K562 (cell line): ENCODE data around the gene POLL. TPM values are rescaled to one million over a fixed set of nuclear protein-coding genes. Genes with fewer than 3 reads are reported as not detected.

Source experiments
- BRD4 ChIP-seq: fragments of 200-600 bp; sonication (generic); IDR thresholded peaks from 2 replicates; pipeline ENCODE4 v1.6.1; 2017; ENCODE audit warnings: inconsistent platforms
- GABPA ChIP-seq: fragments of 200-800 bp; sonication (Bioruptor generic); conservative IDR thresholded peaks from 2 replicates; pipeline ENCODE4 v1.6.1; 2016; ENCODE audit warnings: low read depth, missing genetic modification characterization, missing compliant biosample characterization
- MEIS2 ChIP-seq: fragments of 450-650 bp; IDR thresholded peaks from 2 replicates; pipeline ENCODE4 v1.6.1; 2014; ENCODE audit warnings: mild to moderate bottlenecking; ENCODE audit not compliant: partially characterized antibody
- MXI1 ChIP-seq: IDR thresholded peaks from 2 replicates; pipeline ENCODE4 v1.6.1; 2011; ENCODE audit warnings: low read depth, mild to moderate bottlenecking, improper control_type of control experiment, low read length
- MYC ChIP-seq, 2 experiments: fragments of 250-450 bp in 1 of 2; sonication (Bioruptor Pico) in 1 of 2; IDR thresholded peaks; 2 replicates each; pipeline versions ENCODE4 v1.5.1 to v1.6.1; 2012 to 2021; ENCODE audit warnings: low read depth in 2 of 2, borderline replicate concordance in 1 of 2, improper control_type of control experiment in 1 of 2, low read length in 1 of 2, mild to moderate bottlenecking in 1 of 2, moderate library complexity in 1 of 2
- NFIC ChIP-seq: fragments of 450-650 bp; IDR thresholded peaks from 2 replicates; pipeline ENCODE4 v1.6.1; 2017; ENCODE audit warnings: mild to moderate bottlenecking, inconsistent platforms
- SAFB2 ChIP-seq: fragments of 200-400 bp; formaldehyde crosslinking; IDR thresholded peaks from 2 replicates; pipeline ENCODE4 v1.6.1; 2018; ENCODE audit warnings: borderline replicate concordance, low read length, low read depth, moderate library complexity; ENCODE audit not compliant: severe bottlenecking
- TFAP4 ChIP-seq: sonication (generic); formaldehyde crosslinking; IDR thresholded peaks from 2 replicates; pipeline ENCODE4 v1.8.0; 2022; ENCODE audit warnings: missing genetic modification reagents, mild to moderate bottlenecking, moderate library complexity, borderline replicate concordance
- ZNF12 ChIP-seq: sonication (generic); formaldehyde crosslinking; IDR thresholded peaks from 2 replicates; pipeline ENCODE4 v1.4.0; 2020; ENCODE audit warnings: mild to moderate bottlenecking, missing genetic modification reagents
- ZNF311 ChIP-seq: fragments of 250-450 bp; sonication (Bioruptor Pico); IDR thresholded peaks from 2 replicates; pipeline ENCODE4 v1.4.0; 2020; ENCODE audit warnings: mild to moderate bottlenecking, moderate library complexity
- polyA plus RNA-seq, 8 experiments: library from polyadenylated mRNA; depleted of rRNA in 4 of 8; stranded (reverse) in 5 of 8; unstranded in 3 of 8; fragments of >200 nt; fragmentation: Nextera tagmentation in 2 of 8; fragmentation: Illumina TruSeq in 1 of 8; extraction: Ambion mirVana in 2 of 8; extraction: Trizol in 1 of 8; gene quantifications; 2 replicates each; pipeline versions ENCODE4 v1.2.1 to v1.2.3, GENCODE V29; 2011 to 2014; ENCODE audit warnings: inconsistent platforms in 1 of 8, missing spikeins in 1 of 8
- total RNA-seq, 7 experiments: library from RNA; depleted of rRNA in 6 of 7; stranded (reverse); fragments of >200 nt in 6 of 7; fragmentation: Illumina TruSeq in 2 of 7; extraction: Trizol in 2 of 7; gene quantifications; 2 replicates each; pipeline versions ENCODE4 v1.2.1 to v1.2.3, GENCODE V29; 2011 to 2021; ENCODE audit warnings: low replicate concordance in 1 of 7
- TF ChIP-seq, protein P1 (sequence below): fragments of 450-650 bp; IDR thresholded peaks from 2 replicates; pipeline ENCODE4 v1.6.1; 2016; ENCODE audit warnings: borderline replicate concordance
- TF ChIP-seq, protein P2 (sequence below): sonication (generic); IDR thresholded peaks from 2 replicates; pipeline ENCODE4 v1.6.1; 2016
- TF ChIP-seq, protein P3 (sequence below): fragments of 200-800 bp; sonication (Bioruptor generic); IDR thresholded peaks from 2 replicates; pipeline ENCODE4 v1.6.1; 2017; ENCODE audit warnings: missing genetic modification characterization, missing compliant biosample characterization
- TF ChIP-seq, protein P4 (sequence below): fragments of 250-450 bp; sonication (Bioruptor Pico); IDR thresholded peaks from 2 replicates; pipeline ENCODE4 v1.8.0; 2021; ENCODE audit warnings: borderline replicate concordance, mild to moderate bottlenecking, moderate library complexity; ENCODE audit not compliant: poor library complexity, severe bottlenecking
- TF ChIP-seq, protein P5 (sequence below): fragments of 450-650 bp; IDR thresholded peaks from 2 replicates; pipeline ENCODE4 v1.6.1; 2016
- TF ChIP-seq, protein P6 (sequence below), 2 experiments: fragments of 450-650 bp; conservative IDR thresholded peaks; 2 replicates each; pipeline ENCODE4 v1.6.1; 2017; ENCODE audit warnings: mild to moderate bottlenecking in 2 of 2, moderate library complexity in 2 of 2

The POLL gene
- total and polyA plus RNA-seq, 9 of the 15 experiments (the other 6 are each of a cell fraction or from before 2014, with no cell fraction given): 1.2 to 18.7 (median 10.9) TPM

DNA sequence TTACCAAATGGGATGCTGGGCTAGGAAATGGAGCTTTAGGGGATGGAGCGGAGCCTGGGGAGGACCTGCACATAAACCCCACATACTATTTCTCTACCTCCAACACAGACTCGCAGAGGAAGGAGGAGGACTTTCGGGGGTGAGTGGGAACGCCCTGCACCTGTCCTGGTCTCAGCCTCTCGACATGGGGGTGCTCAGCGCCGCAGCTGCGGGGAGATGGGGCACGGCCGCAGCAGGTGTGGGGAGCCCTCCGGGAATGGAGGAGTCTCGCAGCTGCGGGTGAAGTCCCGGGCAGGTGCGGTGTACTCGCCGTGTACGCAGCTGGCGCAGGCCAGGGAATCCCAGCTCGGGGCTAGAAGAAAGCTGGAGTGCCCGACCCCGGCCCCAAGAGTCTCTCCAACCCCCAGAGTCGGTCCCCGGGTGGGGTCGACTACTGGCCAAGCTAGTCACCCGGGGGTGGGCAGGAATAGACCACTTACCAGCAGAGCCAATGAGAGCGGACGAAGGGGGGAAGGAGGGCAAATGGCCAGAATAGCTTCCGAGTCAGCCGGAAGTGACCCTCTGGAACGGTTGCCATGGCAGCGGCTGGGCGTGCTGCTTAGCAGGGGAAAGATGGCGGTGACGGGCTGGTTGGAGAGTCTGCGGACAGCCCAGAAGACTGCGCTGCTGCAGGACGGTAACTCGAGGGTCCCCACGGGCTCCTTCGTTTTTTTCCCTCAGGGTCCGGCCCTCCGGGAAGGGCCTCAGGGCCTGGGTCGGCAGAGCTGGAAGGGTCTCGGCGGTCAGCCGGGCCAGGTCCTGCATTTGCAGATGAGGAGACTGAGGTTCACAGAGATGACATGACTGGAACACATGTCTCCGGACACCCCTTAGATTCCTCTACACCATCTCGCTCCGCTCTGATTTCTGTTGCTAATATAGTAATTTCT, at the start of gene POLL, which contains the start of gene DPCD (continued):
- TF ChIP-seq SAFB2: no peak
- TF ChIP-seq, protein P1, sequence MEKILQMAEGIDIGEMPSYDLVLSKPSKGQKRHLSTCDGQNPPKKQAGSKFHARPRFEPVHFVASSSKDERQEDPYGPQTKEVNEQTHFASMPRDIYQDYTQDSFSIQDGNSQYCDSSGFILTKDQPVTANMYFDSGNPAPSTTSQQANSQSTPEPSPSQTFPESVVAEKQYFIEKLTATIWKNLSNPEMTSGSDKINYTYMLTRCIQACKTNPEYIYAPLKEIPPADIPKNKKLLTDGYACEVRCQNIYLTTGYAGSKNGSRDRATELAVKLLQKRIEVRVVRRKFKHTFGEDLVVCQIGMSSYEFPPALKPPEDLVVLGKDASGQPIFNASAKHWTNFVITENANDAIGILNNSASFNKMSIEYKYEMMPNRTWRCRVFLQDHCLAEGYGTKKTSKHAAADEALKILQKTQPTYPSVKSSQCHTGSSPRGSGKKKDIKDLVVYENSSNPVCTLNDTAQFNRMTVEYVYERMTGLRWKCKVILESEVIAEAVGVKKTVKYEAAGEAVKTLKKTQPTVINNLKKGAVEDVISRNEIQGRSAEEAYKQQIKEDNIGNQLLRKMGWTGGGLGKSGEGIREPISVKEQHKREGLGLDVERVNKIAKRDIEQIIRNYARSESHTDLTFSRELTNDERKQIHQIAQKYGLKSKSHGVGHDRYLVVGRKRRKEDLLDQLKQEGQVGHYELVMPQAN: peak; percentile 88
- no peak for TF ChIP-seq MYC (IDR thresholded peaks at IDR 0.05; ENCODE audit: low read depth, low read length)
- TF ChIP-seq MYC (CRISPR knock-in tag; IDR thresholded peaks at IDR 0.05; ENCODE audit: borderline replicate concordance, low read depth): no peak
- TF ChIP-seq, protein P2, sequence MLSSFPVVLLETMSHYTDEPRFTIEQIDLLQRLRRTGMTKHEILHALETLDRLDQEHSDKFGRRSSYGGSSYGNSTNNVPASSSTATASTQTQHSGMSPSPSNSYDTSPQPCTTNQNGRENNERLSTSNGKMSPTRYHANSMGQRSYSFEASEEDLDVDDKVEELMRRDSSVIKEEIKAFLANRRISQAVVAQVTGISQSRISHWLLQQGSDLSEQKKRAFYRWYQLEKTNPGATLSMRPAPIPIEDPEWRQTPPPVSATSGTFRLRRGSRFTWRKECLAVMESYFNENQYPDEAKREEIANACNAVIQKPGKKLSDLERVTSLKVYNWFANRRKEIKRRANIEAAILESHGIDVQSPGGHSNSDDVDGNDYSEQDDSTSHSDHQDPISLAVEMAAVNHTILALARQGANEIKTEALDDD: no peak
- TF ChIP-seq TFAP4: 0 out of 2 replicates have a peak, but pooled peaks have one; percentile 25
- TF ChIP-seq, protein P3, sequence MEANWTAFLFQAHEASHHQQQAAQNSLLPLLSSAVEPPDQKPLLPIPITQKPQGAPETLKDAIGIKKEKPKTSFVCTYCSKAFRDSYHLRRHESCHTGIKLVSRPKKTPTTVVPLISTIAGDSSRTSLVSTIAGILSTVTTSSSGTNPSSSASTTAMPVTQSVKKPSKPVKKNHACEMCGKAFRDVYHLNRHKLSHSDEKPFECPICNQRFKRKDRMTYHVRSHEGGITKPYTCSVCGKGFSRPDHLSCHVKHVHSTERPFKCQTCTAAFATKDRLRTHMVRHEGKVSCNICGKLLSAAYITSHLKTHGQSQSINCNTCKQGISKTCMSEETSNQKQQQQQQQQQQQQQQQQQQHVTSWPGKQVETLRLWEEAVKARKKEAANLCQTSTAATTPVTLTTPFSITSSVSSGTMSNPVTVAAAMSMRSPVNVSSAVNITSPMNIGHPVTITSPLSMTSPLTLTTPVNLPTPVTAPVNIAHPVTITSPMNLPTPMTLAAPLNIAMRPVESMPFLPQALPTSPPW: peak; percentile 86
- no peak for TF ChIP-seq BRD4
- peak; percentile 97 for TF ChIP-seq GABPA (tag)
- TF ChIP-seq MXI1: peak; percentile 92
- TF ChIP-seq, protein P4, sequence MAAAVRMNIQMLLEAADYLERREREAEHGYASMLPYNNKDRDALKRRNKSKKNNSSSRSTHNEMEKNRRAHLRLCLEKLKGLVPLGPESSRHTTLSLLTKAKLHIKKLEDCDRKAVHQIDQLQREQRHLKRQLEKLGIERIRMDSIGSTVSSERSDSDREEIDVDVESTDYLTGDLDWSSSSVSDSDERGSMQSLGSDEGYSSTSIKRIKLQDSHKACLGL (CRISPR knock-in tag): no peak
- no peak for TF ChIP-seq ZNF12 (CRISPR knock-in tag)
- no peak for TF ChIP-seq NFIC
- TF ChIP-seq, protein P5, sequence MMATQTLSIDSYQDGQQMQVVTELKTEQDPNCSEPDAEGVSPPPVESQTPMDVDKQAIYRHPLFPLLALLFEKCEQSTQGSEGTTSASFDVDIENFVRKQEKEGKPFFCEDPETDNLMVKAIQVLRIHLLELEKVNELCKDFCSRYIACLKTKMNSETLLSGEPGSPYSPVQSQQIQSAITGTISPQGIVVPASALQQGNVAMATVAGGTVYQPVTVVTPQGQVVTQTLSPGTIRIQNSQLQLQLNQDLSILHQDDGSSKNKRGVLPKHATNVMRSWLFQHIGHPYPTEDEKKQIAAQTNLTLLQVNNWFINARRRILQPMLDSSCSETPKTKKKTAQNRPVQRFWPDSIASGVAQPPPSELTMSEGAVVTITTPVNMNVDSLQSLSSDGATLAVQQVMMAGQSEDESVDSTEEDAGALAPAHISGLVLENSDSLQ: peak; percentile 59
- TF ChIP-seq ZNF311: no peak
- TF ChIP-seq MEIS2: no peak
- TF ChIP-seq, protein P6, sequence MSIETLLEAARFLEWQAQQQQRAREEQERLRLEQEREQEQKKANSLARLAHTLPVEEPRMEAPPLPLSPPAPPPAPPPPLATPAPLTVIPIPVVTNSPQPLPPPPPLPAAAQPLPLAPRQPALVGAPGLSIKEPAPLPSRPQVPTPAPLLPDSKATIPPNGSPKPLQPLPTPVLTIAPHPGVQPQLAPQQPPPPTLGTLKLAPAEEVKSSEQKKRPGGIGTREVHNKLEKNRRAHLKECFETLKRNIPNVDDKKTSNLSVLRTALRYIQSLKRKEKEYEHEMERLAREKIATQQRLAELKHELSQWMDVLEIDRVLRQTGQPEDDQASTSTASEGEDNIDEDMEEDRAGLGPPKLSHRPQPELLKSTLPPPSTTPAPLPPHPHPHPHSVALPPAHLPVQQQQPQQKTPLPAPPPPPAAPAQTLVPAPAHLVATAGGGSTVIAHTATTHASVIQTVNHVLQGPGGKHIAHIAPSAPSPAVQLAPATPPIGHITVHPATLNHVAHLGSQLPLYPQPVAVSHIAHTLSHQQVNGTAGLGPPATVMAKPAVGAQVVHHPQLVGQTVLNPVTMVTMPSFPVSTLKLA (conservative IDR thresholded peaks at IDR 0.05): peak; percentile 21 to 82; a peak in 3 of 4 replicates
